WTC11 (cell line): ENCODE data around the gene MFAP3. TPM values are rescaled to one million over a fixed set of nuclear protein-coding genes. Genes with fewer than 3 reads are reported as not detected.

ENCODE experiments used
- ATAC-seq: fragments of 200-7000 bp; cut with Tn5 transposase; 2 replicates; pipeline ENCODE4 v1.10.0; 2021; ENCODE audit warnings: mild to moderate bottlenecking, moderate library complexity
- CTCF ChIA-PET: fragments of 300-600 bp; sonication (Branson Sonifier 250); formaldehyde crosslinking; loops from one replicate; lab custom pipeline; 2021; ENCODE audit warnings: antibody characterized with exemption; lab: Charles Lee
- POLR2A ChIA-PET: fragments of 350-600 bp; sonication (Branson Sonifier 250); formaldehyde crosslinking; loops from one replicate; lab custom pipeline; 2021; ENCODE audit warnings: antibody characterized with exemption; lab: Charles Lee
- DNase-seq: peaks from one replicate; pipeline ENCODE4 v3.0.0; 2021; ENCODE audit warnings: low spot score
- H3K27ac Mint-ChIP-seq: 2 replicates; pipeline ENCODE4 v1.8.0; 2021; ENCODE audit warnings: mixed read lengths
- H3K27me3 Mint-ChIP-seq: 2 replicates; pipeline ENCODE4 v1.8.0; 2021; ENCODE audit warnings: low read depth, mild to moderate bottlenecking, moderate library complexity, mixed read lengths
- H3K36me3 Mint-ChIP-seq: 2 replicates; pipeline ENCODE4 v1.8.0; 2021; ENCODE audit warnings: mixed read lengths
- H3K4me1 Mint-ChIP-seq: 2 replicates; pipeline ENCODE4 v1.8.0; 2022; ENCODE audit warnings: mixed read lengths
- H3K4me3 Mint-ChIP-seq: 2 replicates; pipeline ENCODE4 v1.8.0; 2021; ENCODE audit warnings: mild to moderate bottlenecking, moderate library complexity, mixed read lengths
- H3K9me3 Mint-ChIP-seq: 2 replicates; pipeline ENCODE4 v1.8.0; 2021; ENCODE audit warnings: mixed read lengths
- AR ChIP-seq: fragments of 250-450 bp; sonication (Bioruptor Pico); IDR thresholded peaks from 2 replicates; pipeline ENCODE4 v1.9.0; 2021; ENCODE audit warnings: mild to moderate bottlenecking
- ATF1 ChIP-seq: sonication (generic); formaldehyde crosslinking; IDR thresholded peaks from 2 replicates; pipeline ENCODE4 v1.8.1; 2023; ENCODE audit warnings: mild to moderate bottlenecking, moderate library complexity, missing genetic modification reagents
- CREB1 ChIP-seq: sonication (generic); formaldehyde crosslinking; IDR thresholded peaks from 2 replicates; pipeline ENCODE4 v1.8.0; 2023; ENCODE audit warnings: mild to moderate bottlenecking, missing genetic modification reagents
- CTCF ChIP-seq: fragments of 200-600 bp; IDR thresholded peaks from 2 replicates; pipeline ENCODE4 v1.8.0; 2022; ENCODE audit warnings: antibody characterized with exemption
- ELF4 ChIP-seq: sonication (generic); formaldehyde crosslinking; IDR thresholded peaks from 2 replicates; pipeline ENCODE4 v1.8.1; 2022; ENCODE audit warnings: low read depth, mild to moderate bottlenecking, moderate library complexity, missing genetic modification reagents
- EMX1 ChIP-seq: fragments of 250-450 bp; sonication (Bioruptor Pico); IDR thresholded peaks from 2 replicates; pipeline ENCODE4 v1.8.0; 2021; ENCODE audit warnings: mild to moderate bottlenecking
- GRHL2 ChIP-seq: fragments of 250-450 bp; sonication (Bioruptor Pico); IDR thresholded peaks from 2 replicates; pipeline ENCODE4 v1.8.0; 2022; ENCODE audit warnings: mild to moderate bottlenecking, moderate library complexity; ENCODE audit not compliant: insufficient replicate concordance, severe bottlenecking
- HMGXB4 ChIP-seq: sonication (generic); formaldehyde crosslinking; IDR thresholded peaks from 2 replicates; pipeline ENCODE4 v1.8.1; 2023; ENCODE audit warnings: mild to moderate bottlenecking, moderate library complexity, missing genetic modification reagents
- JAZF1 ChIP-seq: fragments of 250-450 bp; sonication (Bioruptor Pico); IDR thresholded peaks from 2 replicates; pipeline ENCODE4 v1.9.0; 2021; ENCODE audit warnings: moderate library complexity, mild to moderate bottlenecking, inconsistent platforms
- MYBL2 ChIP-seq: sonication (generic); formaldehyde crosslinking; IDR thresholded peaks from 2 replicates; pipeline ENCODE4 v1.8.1; 2023; ENCODE audit warnings: mild to moderate bottlenecking, moderate library complexity, missing genetic modification reagents
- NFE2L1 ChIP-seq: sonication (generic); formaldehyde crosslinking; IDR thresholded peaks from 2 replicates; pipeline ENCODE4 v1.8.1; 2023; ENCODE audit warnings: missing genetic modification reagents
- NFYB ChIP-seq: sonication (generic); formaldehyde crosslinking; conservative IDR thresholded peaks from 2 replicates; pipeline ENCODE4 v1.8.0; 2022; ENCODE audit warnings: low read depth, missing genetic modification reagents
- SMAD3 ChIP-seq: sonication (generic); formaldehyde crosslinking; IDR thresholded peaks from 2 replicates; pipeline ENCODE4 v1.8.0; 2022; ENCODE audit warnings: missing genetic modification reagents, mild to moderate bottlenecking, borderline replicate concordance
- SOX15 ChIP-seq: fragments of 250-450 bp; sonication (Bioruptor Pico); IDR thresholded peaks from 2 replicates; pipeline ENCODE4 v1.9.0; 2021; ENCODE audit warnings: mild to moderate bottlenecking
- TEAD4 ChIP-seq: sonication (generic); formaldehyde crosslinking; IDR thresholded peaks from 2 replicates; pipeline ENCODE4 v1.8.0; 2022; ENCODE audit warnings: mild to moderate bottlenecking, missing genetic modification reagents
- ZNF396 ChIP-seq: fragments of 250-450 bp; sonication (Bioruptor Pico); IDR thresholded peaks from 2 replicates; pipeline ENCODE4 v1.8.0; 2021; ENCODE audit warnings: mild to moderate bottlenecking, moderate library complexity, borderline replicate concordance
- ZNF671 ChIP-seq: fragments of 250-450 bp; sonication (Bioruptor Pico); IDR thresholded peaks from 2 replicates; pipeline ENCODE4 v1.8.0; 2021; ENCODE audit warnings: mild to moderate bottlenecking
- total RNA-seq: library from RNA; stranded (reverse); gene quantifications from 3 replicates; pipeline ENCODE4 v1.2.3, GENCODE V29; 2021
- TF ChIP-seq, protein P1 (sequence below): sonication (generic); formaldehyde crosslinking; IDR thresholded peaks from 2 replicates; pipeline ENCODE4 v1.8.1; 2023; ENCODE audit warnings: mild to moderate bottlenecking, missing genetic modification reagents, moderate library complexity
- TF ChIP-seq, protein P2 (sequence below): sonication (generic); formaldehyde crosslinking; conservative IDR thresholded peaks from 2 replicates; pipeline ENCODE4 v1.8.1; 2023; ENCODE audit warnings: mild to moderate bottlenecking, low read depth, missing genetic modification reagents, moderate library complexity
- TF ChIP-seq, protein P3 (sequence below): sonication (generic); formaldehyde crosslinking; conservative IDR thresholded peaks from 2 replicates; pipeline ENCODE4 v1.8.1; 2022; ENCODE audit warnings: mild to moderate bottlenecking, missing genetic modification reagents

Gene MFAP3
- total RNA-seq, 1 experiment from 2014 or later: 20.0 TPM

- no peak for TF ChIP-seq CREB1 (CRISPR knock-in tag)
- no peak for TF ChIP-seq EMX1 (CRISPR knock-in tag)
- TF ChIP-seq MYBL2 (CRISPR knock-in tag): no peak
- TF ChIP-seq GRHL2 (CRISPR knock-in tag): no peak
- peak; percentile 72; the same call in 1 of the 2 replicates for TF ChIP-seq TEAD4
- peak; percentile 63; the same call in 1 of the 2 replicates for TF ChIP-seq NFE2L1 (CRISPR knock-in tag)
Observed at GRCh38 chr5:154097031-154097430, 58.3 kb downstream of the MFAP3 start (continued).

DNA sequence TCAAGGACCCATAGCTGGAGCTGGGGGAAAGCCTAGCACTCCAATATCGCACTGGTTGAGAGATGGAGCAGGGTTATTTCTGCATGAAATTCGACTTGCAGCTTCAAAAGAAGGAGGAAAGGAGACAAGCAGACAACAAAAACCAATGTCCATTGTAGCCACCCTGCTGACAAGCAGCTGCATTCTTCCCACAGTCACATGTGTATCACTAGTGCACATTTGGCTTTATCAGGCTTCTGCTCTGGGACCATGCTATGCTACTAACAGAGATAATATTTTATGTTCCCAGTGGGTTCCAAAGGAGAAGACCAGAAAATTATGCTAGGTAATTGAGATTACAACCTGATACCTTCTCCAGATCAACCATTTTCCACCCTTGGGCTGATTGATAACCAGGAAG is 59.7 kb downstream of the MFAP3 start:
- Mint-ChIP-seq H3K4me3 (no peak overlapping the region), H3K9me3 (no peaks in the 10 kb centered on the region), H3K36me3 (no peaks in the 10 kb centered on the region), H3K4me1 (peaks cover 11% of the 10 kb centered on the region; the same call in 1 of the 2 replicates), H3K27ac (no peak overlapping the region), H3K27me3 (no peaks in the 10 kb centered on the region)
- ATAC-seq (no peak), DNase-seq (no peak)
- TF ChIP-seq NFYB (no peak), CTCF (no peak), SMAD3 (CRISPR knock-in tag) (no peak), ATF1 (CRISPR knock-in tag) (no peak), ELF4 (no peak), JAZF1 (CRISPR knock-in tag) (no peak)
- TF ChIP-seq, protein P1, sequence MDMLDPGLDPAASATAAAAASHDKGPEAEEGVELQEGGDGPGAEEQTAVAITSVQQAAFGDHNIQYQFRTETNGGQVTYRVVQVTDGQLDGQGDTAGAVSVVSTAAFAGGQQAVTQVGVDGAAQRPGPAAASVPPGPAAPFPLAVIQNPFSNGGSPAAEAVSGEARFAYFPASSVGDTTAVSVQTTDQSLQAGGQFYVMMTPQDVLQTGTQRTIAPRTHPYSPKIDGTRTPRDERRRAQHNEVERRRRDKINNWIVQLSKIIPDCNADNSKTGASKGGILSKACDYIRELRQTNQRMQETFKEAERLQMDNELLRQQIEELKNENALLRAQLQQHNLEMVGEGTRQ (CRISPR knock-in tag): no peak
- TF ChIP-seq, protein P2, sequence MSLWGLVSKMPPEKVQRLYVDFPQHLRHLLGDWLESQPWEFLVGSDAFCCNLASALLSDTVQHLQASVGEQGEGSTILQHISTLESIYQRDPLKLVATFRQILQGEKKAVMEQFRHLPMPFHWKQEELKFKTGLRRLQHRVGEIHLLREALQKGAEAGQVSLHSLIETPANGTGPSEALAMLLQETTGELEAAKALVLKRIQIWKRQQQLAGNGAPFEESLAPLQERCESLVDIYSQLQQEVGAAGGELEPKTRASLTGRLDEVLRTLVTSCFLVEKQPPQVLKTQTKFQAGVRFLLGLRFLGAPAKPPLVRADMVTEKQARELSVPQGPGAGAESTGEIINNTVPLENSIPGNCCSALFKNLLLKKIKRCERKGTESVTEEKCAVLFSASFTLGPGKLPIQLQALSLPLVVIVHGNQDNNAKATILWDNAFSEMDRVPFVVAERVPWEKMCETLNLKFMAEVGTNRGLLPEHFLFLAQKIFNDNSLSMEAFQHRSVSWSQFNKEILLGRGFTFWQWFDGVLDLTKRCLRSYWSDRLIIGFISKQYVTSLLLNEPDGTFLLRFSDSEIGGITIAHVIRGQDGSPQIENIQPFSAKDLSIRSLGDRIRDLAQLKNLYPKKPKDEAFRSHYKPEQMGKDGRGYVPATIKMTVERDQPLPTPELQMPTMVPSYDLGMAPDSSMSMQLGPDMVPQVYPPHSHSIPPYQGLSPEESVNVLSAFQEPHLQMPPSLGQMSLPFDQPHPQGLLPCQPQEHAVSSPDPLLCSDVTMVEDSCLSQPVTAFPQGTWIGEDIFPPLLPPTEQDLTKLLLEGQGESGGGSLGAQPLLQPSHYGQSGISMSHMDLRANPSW: no peak
- ChIA-PET POLR2A (interaction anchor here (0.6 kb wide), 1 partner anchor 39 kb away, joined by 8 read pairs; no protein-coding TSS in a partner anchor), CTCF (no interaction called here)

DNA sequence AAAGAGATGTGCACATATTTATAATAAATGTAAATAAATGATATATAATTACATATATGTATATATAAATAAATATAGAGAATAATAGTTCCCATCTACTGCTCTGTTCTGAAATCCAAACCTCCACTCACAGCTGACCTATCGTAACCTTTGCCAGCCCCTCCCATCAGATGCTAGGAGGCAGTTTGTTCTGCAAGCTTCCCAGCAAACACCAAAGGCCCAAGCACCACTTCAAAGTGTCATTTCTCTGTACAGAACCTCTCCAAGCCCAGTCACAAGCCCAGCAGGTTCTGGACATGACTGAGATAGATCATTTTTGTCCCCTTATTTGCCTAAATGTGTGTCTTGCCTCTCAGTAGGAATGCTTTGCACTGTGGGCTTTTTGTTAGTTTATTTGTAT is 62.4 kb downstream of the MFAP3 start:
- POLR2A ChIA-PET: interaction anchor here (1.2 kb wide), 1 partner anchor 29 kb away, joined by 3 read pairs; no protein-coding TSS in a partner anchor
- Mint-ChIP-seq H3K4me1 (peaks cover 8% of the 10 kb centered on the region; the same call in 1 of the 2 replicates), H3K27ac (no peak overlapping the region), H3K36me3 (no peaks in the 10 kb centered on the region), H3K27me3 (no peaks in the 10 kb centered on the region; the same call in 1 of the 2 replicates), H3K4me3 (no peak overlapping the region), H3K9me3 (peaks cover 6% of the 10 kb centered on the region; the same call in 1 of the 2 replicates)
- CTCF ChIA-PET: interaction anchor here (1.2 kb wide), 1 partner anchor 29 kb away, joined by 4 read pairs; no protein-coding TSS in a partner anchor
- ATAC-seq (no peak), DNase-seq (no peak)
- TF ChIP-seq GRHL2 (CRISPR knock-in tag) (no peak), AR (no peak), ELF4 (no peak), ZNF671 (CRISPR knock-in tag) (no peak), HMGXB4 (CRISPR knock-in tag) (no peak), ZNF396 (CRISPR knock-in tag) (no peak), JAZF1 (CRISPR knock-in tag) (no peak), SOX15 (CRISPR knock-in tag) (no peak)
- TF ChIP-seq, protein P3, sequence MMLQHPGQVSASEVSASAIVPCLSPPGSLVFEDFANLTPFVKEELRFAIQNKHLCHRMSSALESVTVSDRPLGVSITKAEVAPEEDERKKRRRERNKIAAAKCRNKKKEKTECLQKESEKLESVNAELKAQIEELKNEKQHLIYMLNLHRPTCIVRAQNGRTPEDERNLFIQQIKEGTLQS: no peak
